HFFc6 (cell line): ENCODE results near the gene ERCC1. TPM values are rescaled to one million over a fixed set of nuclear protein-coding genes. Genes with fewer than 3 reads are reported as not detected.

Experiments
- DNase-seq: peaks from one replicate; pipeline ENCODE4 v3.0.0-alpha.2; 2018
- H3K27ac Mint-ChIP-seq: 2 replicates; pipeline ENCODE4 v1.8.0; 2020; ENCODE audit warnings: mild to moderate bottlenecking, mixed read lengths
- H3K27me3 Mint-ChIP-seq: 2 replicates; pipeline ENCODE4 v1.8.0; 2021; ENCODE audit warnings: mild to moderate bottlenecking, moderate library complexity, mixed read lengths; ENCODE audit not compliant: insufficient read depth
- H3K36me3 Mint-ChIP-seq: 2 replicates; pipeline ENCODE4 v1.8.0; 2021; ENCODE audit warnings: low read depth, mixed read lengths
- H3K4me1 Mint-ChIP-seq: 2 replicates; pipeline ENCODE4 v1.8.0; 2020; ENCODE audit warnings: low read depth, mixed read lengths
- H3K4me3 Mint-ChIP-seq: 2 replicates; pipeline ENCODE4 v1.8.0; 2020; ENCODE audit warnings: mild to moderate bottlenecking, moderate library complexity, mixed read lengths
- H3K9me3 Mint-ChIP-seq: 2 replicates; pipeline ENCODE4 v1.8.0; 2020; ENCODE audit warnings: mild to moderate bottlenecking, mixed read lengths
- CTCF ChIP-seq: fragments of 200-600 bp; sonication (generic); IDR thresholded peaks from 2 replicates; pipeline ENCODE4 v1.5.0; 2021; ENCODE audit warnings: antibody characterized with exemption, mild to moderate bottlenecking
- total RNA-seq, 6 experiments: library from RNA; stranded (reverse); fragmentation: NEBNext Ultra II Directional; extraction: Animal tissue kit (Norgen Biotek cat#: 25700); gene quantifications; 2 replicates in 1 of 6; 3 replicates in 5 of 6; pipeline ENCODE4 v1.2.3, GENCODE V29; 2021

Gene ERCC1
- total RNA-seq, 6 experiments from 2014 or later, result 106 to 129 (median 117) TPM

- no peak for DNase-seq
- Mint-ChIP-seq H3K4me3 (peak overlapping the region; percentile 97), H3K4me1 (peaks cover 59% of the 10 kb centered on the region), H3K27me3 (peaks cover 6% of the 10 kb centered on the region), H3K36me3 (peaks cover 20% of the 10 kb centered on the region), H3K27ac (peak overlapping the region; percentile 99), H3K9me3 (no peaks in the 10 kb centered on the region)
- TF ChIP-seq CTCF, result no peak
These were observed 606 bp downstream of the ERCC1 start for GRCh38 chr19:45423033-45423588.

DNA sequence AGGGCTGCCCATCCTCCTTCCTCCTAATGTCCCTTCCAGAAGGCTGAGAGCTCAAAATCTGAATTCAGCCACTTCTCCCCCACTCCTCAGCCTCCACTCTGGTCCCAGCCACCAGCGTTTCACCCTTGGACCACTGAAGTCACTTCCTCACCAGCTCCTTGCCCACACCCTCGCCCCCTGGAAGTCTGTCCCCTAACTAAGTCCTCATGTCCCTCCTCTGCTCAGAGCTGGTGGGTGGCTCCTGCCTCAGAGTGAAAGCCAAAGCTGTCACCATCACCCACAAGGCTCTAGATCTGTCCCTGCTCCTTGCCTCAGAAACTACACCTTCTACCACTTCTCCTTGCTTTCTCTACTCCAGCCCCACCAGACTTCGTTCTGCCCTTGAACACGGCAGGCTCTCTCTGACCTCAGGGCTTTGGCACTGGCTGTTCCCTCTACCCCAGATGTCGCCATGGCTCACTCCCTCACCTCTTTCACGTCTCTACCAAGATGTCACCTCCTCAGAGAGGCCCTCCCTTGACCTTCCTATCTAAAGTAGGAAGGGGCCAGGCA is 1.7 kb downstream of the ERCC1 start:
- Mint-ChIP-seq H3K9me3 (no peaks in the 10 kb centered on the region), H3K4me3 (peak overlapping the region; percentile 97), H3K36me3 (peaks cover 25% of the 10 kb centered on the region), H3K27me3 (peaks cover 6% of the 10 kb centered on the region), H3K4me1 (peaks cover 48% of the 10 kb centered on the region), H3K27ac (peak overlapping the region; percentile 60)
- DNase-seq, result no peak
- TF ChIP-seq CTCF, result no peak

DNA sequence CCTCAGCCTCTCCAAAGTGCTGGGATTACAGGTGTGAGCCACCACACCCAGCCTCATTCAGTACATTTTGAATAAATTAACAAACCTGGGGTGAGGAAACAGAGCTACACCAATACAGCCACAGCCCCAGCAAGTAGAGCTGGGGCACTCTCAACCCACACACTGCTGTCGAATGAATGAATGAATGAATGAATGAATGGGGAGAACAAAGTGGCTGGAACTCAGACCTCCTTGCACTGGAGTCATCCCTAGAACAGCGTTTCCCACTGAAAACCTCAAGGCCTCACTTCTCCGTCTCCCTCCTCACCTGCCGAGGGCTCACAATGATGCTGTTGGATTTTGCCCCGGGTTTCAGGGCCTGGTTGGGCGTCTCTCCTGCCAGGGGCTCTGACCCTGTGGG is 2.8 kb downstream of the ERCC1 start:
- Mint-ChIP-seq H3K4me3 (no peak overlapping the region), H3K27me3 (peaks cover 6% of the 10 kb centered on the region), H3K4me1 (peaks cover 48% of the 10 kb centered on the region), H3K36me3 (peaks cover 34% of the 10 kb centered on the region), H3K27ac (peak overlapping the region; percentile 53; the same call in 1 of the 2 replicates), H3K9me3 (no peaks in the 10 kb centered on the region)
- DNase-seq, result no peak
- TF ChIP-seq CTCF, result no peak

DNA sequence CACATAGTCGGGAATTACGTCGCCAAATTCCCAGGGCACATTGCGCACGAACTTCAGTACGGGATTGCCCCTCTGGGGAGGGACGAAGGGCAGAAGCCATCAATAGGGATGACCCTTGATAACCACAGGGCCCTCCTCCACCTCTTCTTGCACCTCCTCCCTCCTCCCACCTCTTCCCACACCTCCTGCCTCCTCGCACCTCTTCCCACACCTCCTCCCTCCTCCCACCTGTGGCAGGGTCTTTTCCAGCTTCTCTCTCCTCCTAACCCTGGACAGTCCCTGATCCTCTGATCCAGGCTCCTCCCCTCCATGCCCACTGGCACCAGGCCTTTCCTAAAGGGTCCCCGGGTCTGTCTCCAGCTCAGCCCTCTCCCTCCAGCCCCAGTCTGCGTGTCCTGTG is 3.4 kb downstream of the ERCC1 start:
- Mint-ChIP-seq H3K36me3 (peaks cover 39% of the 10 kb centered on the region), H3K4me3 (no peak overlapping the region), H3K27me3 (peaks cover 6% of the 10 kb centered on the region), H3K27ac (no peak overlapping the region), H3K4me1 (peaks cover 47% of the 10 kb centered on the region), H3K9me3 (no peaks in the 10 kb centered on the region)
- no peak for TF ChIP-seq CTCF
- no peak for DNase-seq

DNA sequence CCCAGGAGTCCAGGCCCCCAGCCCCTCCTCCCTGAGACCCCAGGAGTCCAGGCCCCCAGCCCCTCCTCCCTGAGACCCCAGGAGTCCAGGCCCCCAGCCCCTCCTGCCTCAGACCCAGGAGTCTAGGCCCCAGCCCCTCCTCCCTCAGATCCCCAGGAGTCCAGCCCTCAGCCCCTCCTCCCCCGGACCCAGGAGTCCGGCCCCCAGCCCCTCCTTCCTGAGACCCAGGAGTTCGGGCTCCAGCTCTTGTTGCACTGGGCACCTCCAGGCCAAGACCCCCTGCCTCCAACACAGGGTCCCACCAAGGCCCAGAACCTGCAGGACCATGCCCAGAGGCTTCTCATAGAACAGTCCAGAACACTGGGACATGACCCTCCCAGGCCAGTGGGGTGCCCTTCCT is 3.8 kb downstream of the ERCC1 start:
- no peaks in the 10 kb centered on the region for H3K9me3 Mint-ChIP-seq
- no peak overlapping the region for H3K27ac Mint-ChIP-seq
- DNase-seq, result no peak
- H3K4me1 Mint-ChIP-seq, result peaks cover 46% of the 10 kb centered on the region
- H3K27me3 Mint-ChIP-seq, result peaks cover 6% of the 10 kb centered on the region
- H3K4me3 Mint-ChIP-seq, result no peak overlapping the region
- TF ChIP-seq CTCF, result no peak
- H3K36me3 Mint-ChIP-seq, result peaks cover 39% of the 10 kb centered on the region
